ENCODE results near the gene HLCS.

DNA sequence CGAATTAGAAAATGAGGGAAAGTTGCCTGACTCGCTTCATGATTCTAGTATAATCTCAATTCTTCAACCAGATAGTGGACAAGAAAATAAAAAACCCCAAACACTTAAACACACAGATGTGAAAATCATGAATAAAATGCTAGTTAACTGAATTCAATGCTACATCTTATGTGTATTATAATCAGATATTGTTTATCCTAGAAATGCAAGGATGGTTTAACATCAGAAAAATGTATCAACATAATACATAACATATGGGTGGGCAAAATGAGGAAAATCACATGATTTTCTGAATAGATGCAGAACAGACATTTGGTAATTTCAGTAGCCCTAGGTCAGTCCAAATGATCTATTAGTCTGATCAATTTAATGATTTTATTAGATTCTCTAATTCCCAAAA, 170.4 kb downstream of the HLCS start:
- TF ChIP-seq CTCF (IDR thresholded peaks at IDR 0.05) (no peak), POLR2AphosphoS5 (IDR thresholded peaks at IDR 0.05) (no peak)

All from breast epithelium (tissue), 3 donors.